Lower leg skin (tissue), 3 donors: ENCODE results near the gene GRIN2A.

Experiments used
- CTCF ChIP-seq, 3 donors: fragments of 450-650 bp; IDR thresholded peaks; one replicate each; pipeline ENCODE4 v1.5.1; 2016; ENCODE audit warnings: antibody characterized with exemption in 3 of 3, mild to moderate bottlenecking in 3 of 3, moderate library complexity in 2 of 3
- POLR2A ChIP-seq, 2 donors: fragments of 450-650 bp; IDR thresholded peaks; one replicate each; pipeline ENCODE4 v1.6.1; 2016 to 2017; ENCODE audit warnings: antibody characterized with exemption in 2 of 2, mild to moderate bottlenecking in 1 of 2, moderate library complexity in 1 of 2

DNA sequence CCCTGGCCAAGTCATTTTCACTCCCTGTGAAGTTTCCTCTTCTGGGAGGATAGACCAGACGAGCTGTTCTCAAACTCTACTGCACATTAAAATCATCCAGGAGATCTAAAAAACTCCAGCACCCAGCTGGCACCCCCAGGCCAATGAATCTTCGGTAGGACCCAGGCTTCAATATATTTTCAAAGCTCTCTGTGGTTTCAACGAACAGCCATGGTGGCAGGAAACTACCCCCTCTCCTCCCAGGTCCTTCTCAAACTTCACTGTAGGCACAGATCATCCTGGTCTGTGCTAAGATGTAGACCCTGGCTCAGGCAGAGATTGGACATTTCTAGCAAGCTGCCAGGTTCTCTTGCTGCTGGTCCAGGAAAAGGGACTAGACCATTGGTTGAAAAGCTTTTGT, 38.7 kb upstream of the GRIN2A start:
- no peak for TF ChIP-seq CTCF (IDR thresholded peaks at IDR 0.05)
- no peak for TF ChIP-seq POLR2A (IDR thresholded peaks at IDR 0.05)
